Measurements from ENCODE around the gene SORCS2.

DNA sequence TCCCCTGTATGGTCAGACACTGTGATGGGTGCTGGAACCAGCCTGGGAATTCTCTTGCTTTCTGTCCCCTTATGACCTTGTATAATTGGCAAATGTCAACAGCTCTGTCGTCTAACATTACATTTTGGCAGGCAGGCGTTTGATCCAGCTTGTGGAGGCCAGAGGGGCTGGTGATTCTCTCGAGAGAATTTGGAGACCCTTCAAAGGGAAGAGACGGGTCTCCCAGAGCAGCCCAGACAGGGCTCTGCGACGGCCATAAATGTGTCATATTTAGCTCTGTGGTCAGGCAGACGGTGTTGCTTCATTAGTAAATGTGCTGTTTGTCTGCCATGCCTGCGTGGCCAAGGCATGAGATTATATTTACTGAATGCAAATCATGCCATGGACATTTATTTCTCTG lies 68.7 kb downstream of the SORCS2 start:
- no peak for TF ChIP-seq POLR2A (IDR thresholded peaks at IDR 0.05)
- TF ChIP-seq, protein P1, sequence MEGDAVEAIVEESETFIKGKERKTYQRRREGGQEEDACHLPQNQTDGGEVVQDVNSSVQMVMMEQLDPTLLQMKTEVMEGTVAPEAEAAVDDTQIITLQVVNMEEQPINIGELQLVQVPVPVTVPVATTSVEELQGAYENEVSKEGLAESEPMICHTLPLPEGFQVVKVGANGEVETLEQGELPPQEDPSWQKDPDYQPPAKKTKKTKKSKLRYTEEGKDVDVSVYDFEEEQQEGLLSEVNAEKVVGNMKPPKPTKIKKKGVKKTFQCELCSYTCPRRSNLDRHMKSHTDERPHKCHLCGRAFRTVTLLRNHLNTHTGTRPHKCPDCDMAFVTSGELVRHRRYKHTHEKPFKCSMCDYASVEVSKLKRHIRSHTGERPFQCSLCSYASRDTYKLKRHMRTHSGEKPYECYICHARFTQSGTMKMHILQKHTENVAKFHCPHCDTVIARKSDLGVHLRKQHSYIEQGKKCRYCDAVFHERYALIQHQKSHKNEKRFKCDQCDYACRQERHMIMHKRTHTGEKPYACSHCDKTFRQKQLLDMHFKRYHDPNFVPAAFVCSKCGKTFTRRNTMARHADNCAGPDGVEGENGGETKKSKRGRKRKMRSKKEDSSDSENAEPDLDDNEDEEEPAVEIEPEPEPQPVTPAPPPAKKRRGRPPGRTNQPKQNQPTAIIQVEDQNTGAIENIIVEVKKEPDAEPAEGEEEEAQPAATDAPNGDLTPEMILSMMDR (IDR thresholded peaks at IDR 0.05), result no peak
- TF ChIP-seq EP300 (IDR thresholded peaks at IDR 0.05), result no peak
